Retina (tissue), 1 donor: Measurements from ENCODE around the gene ATAD2B.

Experiments
- DNase-seq: peaks from one replicate; pipeline ENCODE4 v3.0.0-alpha.2; 2016

The ATAD2B gene

DNA sequence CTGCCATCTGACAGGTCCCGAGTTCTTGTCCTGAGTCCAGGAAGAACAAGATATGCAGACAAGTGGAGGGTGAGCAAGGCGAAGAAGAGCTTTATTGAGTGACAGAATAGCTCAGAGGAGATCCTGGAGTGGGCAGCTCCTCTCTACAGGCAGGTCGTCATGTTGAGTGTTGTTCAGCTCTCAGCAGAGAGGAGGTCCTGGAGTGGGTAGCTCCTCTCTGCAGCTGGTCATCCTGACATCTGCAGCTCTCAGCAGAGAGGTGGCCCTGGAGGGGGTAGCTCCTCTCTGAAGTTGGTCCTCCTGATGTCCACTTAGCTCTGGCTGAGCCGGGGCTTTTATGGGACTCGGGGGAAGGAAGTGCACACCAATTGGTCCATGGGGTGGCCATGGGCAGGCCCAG, 90.4 kb downstream of the ATAD2B start:
- DNase-seq: no peak

DNA sequence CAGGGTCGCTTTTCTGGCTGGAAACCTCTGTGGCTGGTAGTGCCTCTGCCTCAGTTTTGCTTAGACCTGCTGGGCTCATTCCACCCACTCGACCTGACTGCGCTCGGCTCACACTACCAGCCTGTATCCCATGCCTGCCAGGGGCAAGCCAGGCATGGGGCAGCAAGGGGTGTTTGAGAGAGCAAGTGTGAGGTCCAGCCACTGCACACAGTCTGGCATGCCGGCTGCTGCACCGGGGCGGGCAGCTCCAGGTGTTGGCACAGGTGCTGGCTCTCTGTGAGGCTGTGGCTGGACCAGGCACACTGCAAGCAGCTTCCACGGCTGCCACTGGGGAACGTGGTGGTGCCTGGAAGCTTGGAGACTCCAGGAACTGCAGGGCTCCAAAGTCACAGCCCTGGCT, 90.9 kb downstream of the ATAD2B start:
- DNase-seq: no peak

DNA sequence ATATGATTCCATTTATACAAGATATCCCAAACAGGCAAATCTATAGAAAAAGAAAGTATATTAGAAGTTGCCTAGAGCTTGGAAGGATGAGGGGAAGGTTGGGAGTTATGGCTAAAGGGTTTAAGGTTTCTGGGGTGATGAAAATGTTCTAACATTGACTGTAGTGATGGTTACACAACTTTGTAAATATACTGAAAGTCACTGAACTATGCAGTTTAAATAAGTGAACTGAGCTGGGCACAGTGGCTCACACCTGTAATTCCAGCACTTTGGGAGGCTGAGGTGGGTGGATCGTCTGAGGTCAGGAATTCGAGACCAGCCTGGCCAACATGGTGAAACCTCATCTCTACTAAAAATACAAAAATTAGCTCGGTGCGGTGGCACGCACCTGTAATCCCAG, 91.5 kb downstream of the ATAD2B start:
- DNase-seq: no peak

DNA sequence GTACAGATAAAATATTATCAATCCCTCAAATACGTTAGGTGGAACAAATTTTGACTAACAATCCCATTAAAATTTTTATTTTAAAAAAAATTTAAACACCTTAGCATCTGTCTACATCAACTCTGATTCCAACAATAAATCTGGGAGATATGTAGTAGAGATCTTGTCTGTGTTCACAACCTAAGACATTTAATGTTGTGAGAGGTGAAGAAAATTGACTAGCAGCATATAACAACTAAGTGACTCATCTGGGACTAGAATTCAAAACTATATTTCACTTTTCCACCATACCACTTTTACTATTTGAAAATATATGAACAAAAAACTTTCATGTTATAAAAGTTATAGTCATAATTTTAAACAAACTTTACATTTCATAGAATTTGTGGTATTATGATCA, 97.9 kb downstream of the ATAD2B start:
- no peak for DNase-seq

DNA sequence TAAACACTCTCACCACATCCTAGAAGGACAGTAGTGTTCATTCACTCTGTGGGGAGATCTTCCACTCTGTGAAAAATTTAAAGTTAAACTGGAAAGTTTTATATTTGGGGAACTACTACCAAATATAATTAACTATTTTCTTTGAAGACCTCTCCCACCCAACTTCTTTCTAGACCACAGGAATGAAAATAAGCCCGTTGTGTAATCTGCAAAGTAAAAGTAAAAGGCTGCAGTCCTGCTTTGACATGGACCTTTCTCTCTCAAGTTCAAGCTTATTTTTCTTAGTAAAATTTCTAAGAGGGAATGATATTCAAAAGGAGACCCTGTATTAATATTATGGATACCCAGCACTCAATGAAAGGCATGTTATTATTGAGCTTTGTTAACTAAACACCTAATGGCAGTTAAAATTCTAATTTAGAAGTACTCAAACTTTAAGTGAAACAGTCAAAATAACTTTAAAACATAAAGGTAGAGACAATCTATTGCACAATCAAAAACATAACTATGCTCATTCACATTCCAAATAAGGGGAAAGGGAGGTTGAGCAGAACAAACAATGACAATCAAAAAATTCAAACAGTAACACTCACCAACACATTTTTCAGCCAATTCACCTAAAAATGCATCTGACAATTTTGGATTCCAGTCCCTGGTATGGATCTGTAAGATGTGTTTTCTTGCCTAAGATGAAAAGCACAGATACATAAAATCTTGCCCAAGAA, 98.5 kb downstream of the ATAD2B start:
- no peak for DNase-seq

DNA sequence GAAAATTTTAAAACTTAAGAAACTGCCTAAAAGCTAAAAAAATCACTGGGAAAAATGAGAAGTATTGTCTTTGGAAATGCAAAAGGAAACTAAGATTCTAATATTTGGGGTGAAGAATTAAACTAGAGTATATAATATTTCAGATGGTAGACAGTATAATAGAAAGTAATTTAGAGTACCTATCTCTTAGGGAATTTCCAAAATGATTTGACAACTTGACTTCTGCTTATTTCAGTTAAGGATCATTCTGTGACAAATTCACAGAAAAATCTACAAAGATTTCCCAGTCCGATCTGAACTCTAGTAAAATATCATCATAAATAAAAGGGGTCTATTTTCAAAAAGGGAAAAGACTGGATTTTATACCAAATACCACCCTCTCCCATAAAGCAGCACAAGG, 99.6 kb downstream of the ATAD2B start:
- DNase-seq: no peak

DNA sequence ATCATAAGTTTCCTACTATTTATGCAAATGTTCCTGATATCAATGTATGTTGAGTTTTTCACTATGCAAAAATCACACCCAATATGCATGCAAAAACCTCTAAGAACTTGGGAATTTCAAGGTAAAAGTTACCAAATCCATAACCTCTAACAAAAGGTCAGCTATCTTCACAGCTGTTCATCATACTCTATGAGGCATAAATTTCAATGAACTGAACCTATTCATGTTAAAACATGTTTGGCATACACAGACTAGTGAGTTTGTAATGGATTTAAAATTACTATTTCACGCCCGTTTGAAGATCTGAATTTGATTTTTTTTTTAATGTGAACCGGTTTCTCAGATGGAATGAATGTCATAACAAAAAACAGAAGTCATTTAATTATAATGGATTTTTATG, 100.2 kb downstream of the ATAD2B start:
- DNase-seq: no peak

DNA sequence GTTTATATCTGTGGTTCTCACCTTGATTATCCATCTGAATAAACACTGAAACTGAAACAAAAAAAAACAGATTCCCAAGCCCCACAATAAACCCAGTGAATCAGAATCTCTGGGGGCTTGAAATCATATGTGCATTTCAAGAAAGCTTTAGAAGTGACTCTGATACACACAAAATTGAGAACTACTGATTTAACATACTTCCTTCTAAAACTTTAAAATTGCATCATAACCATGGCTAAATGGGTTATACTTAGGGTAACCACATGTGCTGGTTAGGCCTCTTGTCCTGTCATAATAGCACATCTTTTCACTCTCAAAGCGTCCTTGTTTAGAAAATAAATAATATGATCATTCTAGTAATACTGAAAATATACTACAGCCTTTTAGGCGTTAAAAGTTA, 100.9 kb downstream of the ATAD2B start:
- DNase-seq: no peak

DNA sequence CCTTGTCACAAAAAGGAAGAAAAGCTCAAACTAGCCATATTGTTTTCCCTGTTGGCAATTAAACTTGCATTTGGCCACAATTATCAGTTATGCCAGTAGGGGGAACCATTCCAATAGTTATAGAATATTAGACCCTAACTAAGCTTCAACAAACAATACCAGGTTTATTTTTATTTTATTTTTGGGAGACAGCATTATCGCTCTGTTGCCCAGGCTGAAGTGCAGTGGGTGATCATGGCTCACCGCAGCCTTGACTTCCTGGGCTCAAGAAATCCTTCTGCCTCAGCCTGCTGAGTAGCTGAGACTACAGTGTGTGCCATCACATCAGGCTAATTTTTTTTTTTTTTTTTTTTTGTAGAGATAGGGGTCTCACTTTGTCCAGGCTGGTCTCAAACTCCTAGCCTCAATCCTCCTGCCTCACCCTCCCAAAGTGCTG, 102.1 kb downstream of the ATAD2B start:
- DNase-seq: peak; percentile 71

DNA sequence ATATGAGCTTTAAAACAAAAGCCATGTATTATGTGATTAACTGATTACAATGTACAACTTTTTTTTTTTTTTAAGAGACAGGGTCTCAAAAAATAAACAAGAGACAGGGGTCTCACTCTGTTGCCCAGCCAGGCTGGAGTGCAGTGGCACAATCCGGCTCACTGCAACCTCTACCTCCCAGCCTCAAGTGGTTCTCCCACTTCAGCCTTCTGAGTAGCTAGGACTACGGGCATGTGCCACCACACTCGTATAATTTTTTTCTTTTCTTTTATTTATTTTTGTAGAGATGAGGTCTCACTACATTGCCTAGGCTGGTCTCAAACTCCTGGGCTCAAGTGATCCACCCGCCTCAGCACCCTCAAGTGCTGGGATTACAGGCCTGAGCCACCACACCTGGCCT, 103.1 kb downstream of the ATAD2B start:
- no peak for DNase-seq

DNA sequence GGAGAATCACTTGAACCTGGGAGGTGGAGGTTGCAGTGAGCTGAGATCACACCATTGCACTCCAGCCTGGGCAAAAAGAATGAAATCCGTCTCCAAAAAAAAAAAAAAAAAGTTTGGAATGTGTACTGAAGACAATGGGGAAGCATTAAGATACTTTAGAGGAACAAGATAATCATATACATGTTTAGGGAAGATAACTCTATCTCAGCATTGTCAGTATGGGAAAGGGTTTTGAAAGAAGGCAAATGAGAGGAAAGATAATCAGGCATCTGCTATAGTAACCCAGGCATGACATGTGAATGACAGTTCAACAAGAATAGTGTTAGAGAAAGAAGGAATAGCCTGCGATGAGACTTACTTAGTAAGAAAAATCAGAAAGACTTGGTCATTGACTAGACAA, 112.0 kb downstream of the ATAD2B start:
- DNase-seq: no peak

DNA sequence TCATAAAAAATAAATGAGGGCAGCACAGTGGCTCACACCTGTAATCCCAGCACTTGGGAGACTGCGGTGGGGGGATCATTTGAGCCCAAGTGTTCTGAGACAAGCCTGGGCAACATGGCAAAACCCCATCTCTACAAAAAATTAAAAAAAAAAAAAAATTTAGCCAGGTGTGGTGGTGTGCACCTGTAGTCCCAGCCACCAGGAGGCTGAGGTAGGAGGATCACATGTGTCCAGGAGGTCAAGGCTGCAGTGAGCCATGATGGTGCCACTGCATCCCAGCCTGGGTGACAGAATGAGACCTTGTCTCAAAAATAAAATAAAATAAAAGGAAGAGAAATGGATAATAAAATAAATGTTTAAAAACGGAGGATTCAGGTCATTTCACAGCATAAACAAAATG, 113.5 kb downstream of the ATAD2B start:
- DNase-seq: no peak

DNA sequence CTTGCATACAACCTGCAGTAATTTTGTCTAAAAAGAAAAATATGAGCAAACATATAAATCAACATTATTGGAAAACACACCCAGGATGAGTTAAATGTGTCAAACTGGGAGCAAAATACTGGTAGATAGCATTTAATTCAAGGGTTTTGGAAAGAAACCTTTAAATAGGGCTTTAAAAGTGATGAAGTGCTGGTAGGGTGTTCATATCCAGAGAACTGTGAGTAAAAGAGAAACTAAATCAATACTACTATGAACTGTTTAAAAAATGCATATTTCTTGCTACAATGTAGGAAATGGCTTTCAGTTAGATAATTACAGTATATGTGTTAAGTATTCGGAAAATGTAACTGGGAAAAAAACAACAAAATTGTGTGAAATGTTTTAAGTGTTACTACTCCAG, 117.8 kb downstream of the ATAD2B start:
- no peak for DNase-seq

DNA sequence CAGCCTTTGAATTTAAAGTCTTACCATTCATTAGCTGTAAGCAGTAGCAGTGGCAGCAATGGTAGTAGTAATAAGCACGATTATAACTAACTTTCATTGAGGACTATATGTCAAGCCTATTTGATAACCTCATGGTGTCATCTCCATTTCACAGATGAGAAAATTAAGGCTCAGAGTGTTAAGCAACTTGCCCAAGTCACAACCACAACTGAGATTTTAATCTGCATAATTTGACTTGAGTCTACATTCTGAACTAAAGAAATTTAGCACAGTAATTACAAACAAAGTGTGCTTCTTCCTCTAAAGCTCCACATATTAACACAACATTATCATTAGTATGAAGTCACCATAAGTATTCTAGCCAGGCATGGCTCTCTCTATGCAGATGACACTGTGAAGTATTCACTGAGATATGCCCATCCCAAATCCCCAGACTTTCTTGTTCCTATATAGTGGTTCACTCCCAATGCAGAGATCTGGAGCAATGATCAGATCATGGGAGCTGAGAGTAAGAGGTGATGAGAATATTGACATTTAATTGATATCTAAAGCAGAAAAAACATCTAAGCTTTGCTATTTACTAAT, 120.2 kb downstream of the ATAD2B start:
- DNase-seq: no peak

DNA sequence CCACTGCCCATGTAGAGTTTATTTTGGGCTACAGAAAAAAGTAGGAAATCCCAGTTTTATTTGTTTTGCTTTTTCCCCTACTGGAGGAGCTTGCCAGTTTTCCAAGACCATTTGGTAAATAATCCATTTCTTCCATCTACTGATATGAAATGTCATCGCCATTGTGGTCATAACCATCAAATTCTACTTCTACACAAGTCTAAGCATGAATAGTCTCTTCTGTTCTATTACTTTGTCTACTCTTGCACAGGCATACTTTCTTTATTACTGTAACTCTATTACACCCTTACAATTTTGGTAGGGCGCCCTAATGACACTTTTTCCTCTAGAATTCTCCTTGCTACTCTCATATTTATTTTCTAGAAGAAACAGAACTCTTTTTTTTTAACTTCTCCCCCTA, 120.7 kb downstream of the ATAD2B start:
- DNase-seq: no peak

DNA sequence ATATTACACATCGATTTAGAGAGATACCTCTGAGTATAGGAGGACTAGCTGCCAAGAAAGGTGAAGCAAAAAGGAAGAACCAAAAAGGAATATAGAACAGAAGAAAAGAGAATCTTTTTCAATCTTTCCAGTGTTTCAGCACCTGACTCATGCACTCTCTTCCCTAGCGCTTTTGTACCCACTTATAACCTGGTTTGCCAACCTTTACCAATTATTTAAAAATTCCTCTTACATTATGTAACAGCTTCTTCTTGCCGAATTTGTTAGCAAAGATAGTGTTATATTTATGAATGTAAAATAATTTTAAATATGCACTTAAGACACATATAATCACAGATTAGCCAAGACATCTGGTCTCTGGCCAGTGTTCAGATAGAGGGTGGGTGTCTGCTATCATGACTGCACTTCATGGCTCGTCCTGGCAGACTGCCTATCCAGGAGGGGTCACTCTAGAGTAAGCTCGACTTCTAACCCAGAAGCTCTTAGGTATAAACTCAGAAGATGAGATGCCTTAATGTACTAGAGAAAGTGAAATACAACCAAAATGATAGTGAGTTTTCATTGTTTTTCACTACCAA, 122.9 kb downstream of the ATAD2B start:
- DNase-seq: no peak

DNA sequence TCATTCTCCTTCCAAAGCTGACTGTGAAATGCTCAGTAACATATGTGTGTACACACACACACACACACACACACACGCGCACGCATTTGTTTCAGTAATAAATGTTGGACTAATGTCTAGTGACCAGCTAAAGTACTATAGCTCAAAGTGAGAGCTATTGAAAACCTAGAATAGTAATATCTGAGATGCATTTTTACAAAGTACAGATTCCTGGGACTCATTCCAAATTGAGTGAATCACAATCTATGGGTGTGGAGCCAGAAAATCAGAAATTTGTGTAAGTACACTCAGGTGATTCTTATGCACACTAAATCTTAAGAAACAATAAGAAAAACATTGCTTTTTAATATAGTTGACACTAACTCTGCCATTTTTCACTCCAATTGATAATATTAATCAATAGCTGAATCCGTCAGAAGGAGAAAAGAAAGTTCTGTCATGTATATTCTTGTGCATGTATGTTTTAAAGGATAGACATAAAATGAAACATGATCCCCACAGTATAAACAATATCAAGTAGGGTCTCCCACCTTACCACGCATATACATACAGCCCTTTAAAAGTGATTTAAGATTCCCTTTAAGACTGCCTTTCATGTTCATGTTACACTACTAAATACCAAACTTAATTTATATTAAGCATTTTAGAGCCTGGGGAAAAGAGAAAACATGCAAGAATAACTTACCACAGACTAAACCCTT, 123.5 kb downstream of the ATAD2B start:
- DNase-seq: no peak

DNA sequence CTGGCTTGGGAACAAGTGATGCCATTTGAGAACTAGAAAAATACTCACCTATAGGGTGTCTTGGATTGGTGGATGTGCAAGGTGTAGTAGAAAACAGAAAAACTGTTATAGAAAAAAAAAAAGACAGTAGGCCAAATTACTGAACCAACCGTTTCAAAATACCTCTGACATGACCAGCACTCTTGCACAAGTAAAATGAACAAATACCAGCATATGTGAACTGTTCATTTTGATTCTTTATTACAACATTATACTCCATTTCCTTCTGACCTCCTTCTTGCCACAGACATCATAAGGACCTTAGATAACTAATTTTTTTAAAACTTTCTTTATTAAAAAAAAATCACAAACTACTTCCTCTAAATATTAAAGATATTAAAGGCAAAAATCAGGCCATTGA, 125.5 kb downstream of the ATAD2B start:
- DNase-seq: no peak

DNA sequence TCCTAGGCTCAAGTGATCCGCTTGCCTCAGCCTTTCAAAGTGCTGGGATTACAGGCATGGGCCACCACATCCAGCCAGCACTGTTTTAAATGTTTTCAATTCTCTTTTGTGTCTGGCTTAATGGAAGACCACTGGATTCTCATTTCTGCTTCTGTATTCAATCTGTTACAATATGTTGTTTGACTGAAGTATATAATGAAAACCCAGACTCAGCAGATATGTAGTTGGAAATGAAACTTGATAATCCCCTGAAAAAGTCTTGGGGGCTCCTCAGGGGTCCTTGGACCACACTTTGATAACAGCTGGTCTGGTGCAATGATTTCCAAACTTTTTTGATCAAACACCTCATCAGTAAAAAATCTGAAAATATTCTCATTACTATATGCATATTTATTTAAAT, 132.7 kb downstream of the ATAD2B start:
- DNase-seq: no peak

DNA sequence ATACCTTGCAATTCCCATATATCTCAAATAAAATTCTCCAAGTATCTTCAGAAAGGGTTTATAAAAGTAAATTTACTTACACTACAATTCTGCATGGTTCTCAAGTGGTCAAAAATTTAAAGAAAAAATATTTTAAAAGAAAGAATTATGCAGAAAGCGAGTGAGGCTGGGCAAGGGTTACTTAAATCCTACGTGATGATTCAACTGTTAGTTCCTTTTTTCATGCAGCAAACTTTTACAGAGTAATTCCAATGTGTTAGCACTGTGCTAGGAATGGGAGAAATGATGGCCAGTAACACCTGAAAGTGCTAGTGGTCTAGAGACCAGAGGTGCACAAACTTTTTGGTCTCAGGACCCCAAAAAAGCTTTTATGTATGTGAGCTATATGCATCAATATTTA, 133.4 kb downstream of the ATAD2B start:
- DNase-seq: no peak

DNA sequence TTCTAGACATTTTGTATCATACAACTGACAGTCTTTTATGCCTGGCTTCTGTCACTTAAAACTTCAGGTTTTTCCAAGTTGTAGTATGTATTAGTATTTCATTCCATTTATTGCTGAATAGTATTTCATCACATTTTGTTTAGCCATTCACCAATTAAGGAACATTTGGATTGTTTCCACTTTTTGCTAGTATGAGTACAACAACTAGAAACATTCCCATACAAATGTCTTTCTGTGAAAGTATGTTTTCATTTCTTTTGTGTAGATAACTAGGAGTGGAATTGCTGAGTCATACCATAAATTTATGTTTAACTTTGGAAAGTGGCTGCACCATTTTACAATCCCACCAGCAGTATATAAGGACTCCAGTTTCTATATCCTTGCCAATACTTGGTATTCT, 135.9 kb downstream of the ATAD2B start:
- no peak for DNase-seq

DNA sequence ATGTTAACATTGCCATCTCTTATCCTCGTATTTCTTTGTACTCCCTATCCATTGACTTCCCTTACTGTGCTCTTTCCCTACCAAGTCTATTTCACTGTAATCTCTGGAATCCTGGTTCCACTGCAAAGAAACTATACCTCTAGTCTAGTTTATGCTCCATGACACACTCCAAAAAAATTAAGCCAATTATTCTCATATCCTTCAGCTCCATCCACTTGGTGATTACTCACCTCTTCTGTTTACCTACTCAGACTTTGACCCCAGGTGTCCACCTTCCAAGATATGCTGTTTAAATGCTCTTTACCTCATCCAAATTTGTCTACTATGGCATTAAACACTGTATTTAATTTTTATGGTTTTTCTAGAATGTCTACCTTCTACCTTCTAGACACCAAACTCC, 137.9 kb downstream of the ATAD2B start:
- DNase-seq: no peak

DNA sequence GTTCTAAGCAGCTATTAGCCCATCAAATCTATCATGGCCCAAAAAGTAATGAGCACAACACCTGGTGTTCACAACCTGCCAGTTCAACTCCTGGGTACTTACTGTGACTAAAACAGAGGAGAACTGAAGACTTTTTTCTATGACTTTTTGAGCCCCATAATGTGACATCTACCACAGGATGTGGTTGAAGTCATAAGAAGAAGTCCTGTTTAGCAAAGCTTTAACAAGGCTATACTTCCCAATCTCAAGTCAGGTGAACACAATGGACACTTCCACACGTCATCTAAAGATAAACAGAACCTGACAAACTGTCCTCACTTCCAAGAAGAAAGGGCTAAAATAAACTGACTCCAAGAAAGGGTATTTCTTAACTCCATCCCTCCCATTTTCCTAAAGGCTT, 138.8 kb downstream of the ATAD2B start:
- no peak for DNase-seq

DNA sequence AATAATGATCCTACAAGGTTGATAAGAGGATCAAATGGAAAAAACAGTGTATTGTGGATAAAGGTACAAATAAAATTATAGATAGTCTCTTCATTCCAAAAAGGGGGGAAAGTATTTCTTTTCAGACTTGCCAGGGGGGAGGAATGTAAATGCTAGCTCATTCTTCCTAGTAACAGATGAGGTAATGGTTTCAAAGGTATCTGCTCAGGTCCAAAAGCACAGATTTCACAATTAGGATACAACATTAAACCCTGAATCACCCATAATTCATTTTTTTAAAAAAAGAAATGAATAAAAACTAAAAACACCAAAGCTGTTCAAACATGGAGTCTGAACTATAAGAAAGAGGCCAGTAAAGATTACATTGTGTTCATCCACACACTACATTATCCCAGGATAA, 142.0 kb downstream of the ATAD2B start:
- DNase-seq: no peak
